HEK293 (cell line): ENCODE measurements around the gene H2AZ2.

Experiments
- CTCF ChIA-PET: fragments of 350-600 bp; formaldehyde crosslinking; extraction: SDS; loops from one replicate; lab custom pipeline; 2021; ENCODE audit warnings: antibody characterized with exemption; lab: Yijun Ruan, JAX
- POLR2A ChIA-PET: fragments of 300-600 bp; formaldehyde crosslinking; extraction: SDS; loops from one replicate; lab custom pipeline; 2020; ENCODE audit warnings: antibody characterized with exemption, inconsistent platforms; lab: Yijun Ruan, JAX
- H3K27ac ChIP-seq: fragments of 200-500 bp; sonication (Bioruptor generic); 2 replicates; pipeline ENCODE4 v1.5.1; 2014; ENCODE audit warnings: low read depth, low read length, control low read depth, inconsistent platforms; ENCODE audit errors: extremely low read depth
- H3K36me3 ChIP-seq, 2 experiments: fragments of 200-500 bp in 1 of 2; sonication (Bioruptor generic) in 1 of 2; 1 replicate in 1 of 2; 2 replicates in 1 of 2; pipeline ENCODE4 v1.5.1; 2014 to 2017; ENCODE audit warnings: inconsistent platforms in 2 of 2, low read length in 2 of 2; ENCODE audit not compliant: control insufficient read depth in 2 of 2, insufficient read depth in 1 of 2
- H3K4me1 ChIP-seq: fragments of 200-500 bp; sonication (Bioruptor generic); 2 replicates; pipeline ENCODE4 v1.5.1; 2014; ENCODE audit warnings: mild to moderate bottlenecking, low read length, inconsistent platforms; ENCODE audit not compliant: control insufficient read depth, insufficient read depth
- H3K4me3 ChIP-seq: 2 replicates; pipeline ENCODE4 v1.5.1; 2011; ENCODE audit warnings: low read depth, mild to moderate bottlenecking, control low read depth, low read length, moderate library complexity
- H3K9me3 ChIP-seq: fragments of 200-500 bp; sonication (Bioruptor generic); 2 replicates; pipeline ENCODE4 v1.5.1; 2014; ENCODE audit warnings: low read depth, low read length, inconsistent platforms; ENCODE audit not compliant: control insufficient read depth, insufficient read depth
- EGR2 ChIP-seq: fragments of 450-650 bp; formaldehyde crosslinking; IDR thresholded peaks from 2 replicates; pipeline ENCODE4 v1.5.1; 2016; ENCODE audit warnings: low read depth, missing biosample characterization, missing genetic modification characterization
- MYNN ChIP-seq: fragments of 450-650 bp; formaldehyde crosslinking; IDR thresholded peaks from 2 replicates; pipeline ENCODE4 v1.5.1; 2016; ENCODE audit warnings: missing biosample characterization, missing genetic modification characterization, borderline replicate concordance
- PATZ1 ChIP-seq: fragments of 450-650 bp; formaldehyde crosslinking; IDR thresholded peaks from 2 replicates; pipeline ENCODE4 v1.5.1; 2016; ENCODE audit warnings: missing biosample characterization, missing genetic modification characterization
- SALL2 ChIP-seq: fragments of 450-650 bp; formaldehyde crosslinking; IDR thresholded peaks from 2 replicates; pipeline ENCODE4 v1.5.0; 2017; ENCODE audit warnings: missing biosample characterization, mild to moderate bottlenecking, missing genetic modification characterization, borderline replicate concordance
- SP7 ChIP-seq: fragments of 450-650 bp; formaldehyde crosslinking; IDR thresholded peaks from 2 replicates; pipeline ENCODE4 v1.5.1; 2016; ENCODE audit warnings: missing biosample characterization, missing genetic modification characterization
- WT1 ChIP-seq: fragments of 450-650 bp; formaldehyde crosslinking; IDR thresholded peaks from 2 replicates; pipeline ENCODE4 v1.5.1; 2016; ENCODE audit warnings: missing biosample characterization, missing genetic modification characterization
- ZBTB48 ChIP-seq: fragments of 450-650 bp; formaldehyde crosslinking; IDR thresholded peaks from 2 replicates; pipeline ENCODE4 v1.5.1; 2016; ENCODE audit warnings: missing biosample characterization, missing genetic modification characterization
- ZBTB7A ChIP-seq: fragments of 450-650 bp; formaldehyde crosslinking; IDR thresholded peaks from 2 replicates; pipeline ENCODE4 v1.5.1; 2016; ENCODE audit warnings: low read depth, missing biosample characterization, missing genetic modification characterization
- ZNF114 ChIP-seq: fragments of 450-650 bp; formaldehyde crosslinking; IDR thresholded peaks from 2 replicates; pipeline ENCODE4 v1.5.0; 2017; ENCODE audit warnings: missing biosample characterization, missing genetic modification characterization
- ZNF23 ChIP-seq: fragments of 450-650 bp; formaldehyde crosslinking; IDR thresholded peaks from 2 replicates; pipeline ENCODE4 v1.5.1; 2016; ENCODE audit warnings: missing biosample characterization, missing genetic modification characterization, borderline replicate concordance
- ZNF239 ChIP-seq: fragments of 450-650 bp; formaldehyde crosslinking; IDR thresholded peaks from 2 replicates; pipeline ENCODE4 v1.5.1; 2016; ENCODE audit warnings: missing biosample characterization, missing genetic modification characterization
- ZNF266 ChIP-seq: fragments of 450-650 bp; formaldehyde crosslinking; IDR thresholded peaks from 2 replicates; pipeline ENCODE4 v1.5.1; 2016; ENCODE audit warnings: missing biosample characterization, missing genetic modification characterization, low read depth
- ZNF341 ChIP-seq: fragments of 450-650 bp; formaldehyde crosslinking; IDR thresholded peaks from 2 replicates; pipeline ENCODE4; 2016; ENCODE audit warnings: low read depth, missing biosample characterization, missing genetic modification characterization
- ZNF501 ChIP-seq: fragments of 450-650 bp; formaldehyde crosslinking; IDR thresholded peaks from 2 replicates; pipeline ENCODE4 v1.5.1; 2016; ENCODE audit warnings: missing biosample characterization, missing genetic modification characterization
- ZNF514 ChIP-seq: fragments of 450-650 bp; formaldehyde crosslinking; IDR thresholded peaks from 2 replicates; pipeline ENCODE4 v1.5.1; 2016; ENCODE audit warnings: missing biosample characterization, missing genetic modification characterization
- ZNF521 ChIP-seq: fragments of 450-650 bp; formaldehyde crosslinking; IDR thresholded peaks from 2 replicates; pipeline ENCODE4 v1.5.1; 2017; ENCODE audit warnings: missing biosample characterization, mild to moderate bottlenecking, missing genetic modification characterization
- ZNF548 ChIP-seq: fragments of 450-650 bp; formaldehyde crosslinking; IDR thresholded peaks from 2 replicates; pipeline ENCODE4 v1.5.1; 2016; ENCODE audit warnings: missing biosample characterization, missing genetic modification characterization
- ZNF561 ChIP-seq: fragments of 450-650 bp; IDR thresholded peaks from 2 replicates; pipeline ENCODE4 v1.5.1; 2018; ENCODE audit warnings: missing biosample characterization, missing genetic modification characterization, borderline replicate concordance
- ZNF600 ChIP-seq: fragments of 450-650 bp; formaldehyde crosslinking; IDR thresholded peaks from 2 replicates; pipeline ENCODE4 v1.5.1; 2016; ENCODE audit warnings: missing biosample characterization, missing genetic modification characterization
- ZNF777 ChIP-seq: fragments of 450-650 bp; formaldehyde crosslinking; IDR thresholded peaks from 2 replicates; pipeline ENCODE4 v1.5.1; 2017; ENCODE audit warnings: missing biosample characterization, missing genetic modification characterization, borderline replicate concordance
- ZNF830 ChIP-seq: fragments of 450-650 bp; IDR thresholded peaks from 2 replicates; pipeline ENCODE4 v1.5.0; 2018; ENCODE audit warnings: missing biosample characterization, missing genetic modification characterization, low read depth, mild to moderate bottlenecking, moderate library complexity
- ZSCAN23 ChIP-seq: fragments of 450-650 bp; formaldehyde crosslinking; IDR thresholded peaks from 2 replicates; pipeline ENCODE4 v1.5.1; 2016; ENCODE audit warnings: missing biosample characterization, missing genetic modification characterization
- TF ChIP-seq, protein P1 (sequence below): fragments of 450-650 bp; formaldehyde crosslinking; IDR thresholded peaks from 2 replicates; pipeline ENCODE4 v1.5.1; 2016; ENCODE audit warnings: missing biosample characterization, missing genetic modification characterization, borderline replicate concordance
- TF ChIP-seq, protein P2 (sequence below): fragments of 450-650 bp; formaldehyde crosslinking; IDR thresholded peaks from 2 replicates; pipeline ENCODE4 v1.5.1; 2017; ENCODE audit warnings: missing biosample characterization, missing genetic modification characterization
- TF ChIP-seq, protein P3 (sequence below): fragments of 450-650 bp; formaldehyde crosslinking; IDR thresholded peaks from 2 replicates; pipeline ENCODE4 v1.5.1; 2016; ENCODE audit warnings: missing biosample characterization, missing genetic modification characterization
- TF ChIP-seq, protein P4 (sequence below): fragments of 450-650 bp; formaldehyde crosslinking; IDR thresholded peaks from 2 replicates; pipeline ENCODE4 v1.5.0; 2017; ENCODE audit warnings: missing biosample characterization, missing genetic modification characterization, borderline replicate concordance

The H2AZ2 gene

GRCh38 chr7:44847920-44848634 is at the start of gene H2AZ2:
Gene H2AZ2, minus strand, starts transcription at chr7:44848087. Its CDS starts 116 bp downstream, at chr7:44847971.
- Histone ChIP-seq H3K36me3 (peaks cover 0 to 2% of the 10 kb centered on the region in 2 experiments; a peak in 1 of 3 replicates), H3K9me3 (no peaks in the 10 kb centered on the region), H3K4me3 (peak within 1 kb of the TSS; percentile 84), H3K27ac (peak within 1 kb of the TSS; percentile 95), H3K4me1 (peaks cover 12% of the 10 kb centered on the region)
- ChIA-PET CTCF (interaction anchor here (0.6 to 3.1 kb wide), 10 partner anchors 16 to 283 kb away, joined by 3 to 9 read pairs (median 4); no protein-coding TSS in a partner anchor), POLR2A (interaction anchor here (0.7 to 3.5 kb wide), 27 partner anchors 9 to 288 kb away, joined by 3 to 33 read pairs (median 5); partner anchors contain the start of genes DDX56, OGDH, PPIA and PURB)
- no peak for TF ChIP-seq ZNF514
- peak; percentile 82; the same call in 1 of the 2 replicates for TF ChIP-seq ZNF501 (tag by site-specific recombination)
- TF ChIP-seq ZNF521 (tag by site-specific recombination), result no peak
- peak; percentile 87 for TF ChIP-seq ZNF341 (tag by site-specific recombination)
- no peak for TF ChIP-seq ZNF777 (tag by site-specific recombination)
- TF ChIP-seq ZNF266 (tag by site-specific recombination), result no peak
- TF ChIP-seq ZNF114 (tag by site-specific recombination), result no peak
- no peak for TF ChIP-seq ZNF830
- TF ChIP-seq PATZ1, result 0 out of 2 replicates have a peak, but pooled peaks have one; percentile 36
- TF ChIP-seq, protein P1, sequence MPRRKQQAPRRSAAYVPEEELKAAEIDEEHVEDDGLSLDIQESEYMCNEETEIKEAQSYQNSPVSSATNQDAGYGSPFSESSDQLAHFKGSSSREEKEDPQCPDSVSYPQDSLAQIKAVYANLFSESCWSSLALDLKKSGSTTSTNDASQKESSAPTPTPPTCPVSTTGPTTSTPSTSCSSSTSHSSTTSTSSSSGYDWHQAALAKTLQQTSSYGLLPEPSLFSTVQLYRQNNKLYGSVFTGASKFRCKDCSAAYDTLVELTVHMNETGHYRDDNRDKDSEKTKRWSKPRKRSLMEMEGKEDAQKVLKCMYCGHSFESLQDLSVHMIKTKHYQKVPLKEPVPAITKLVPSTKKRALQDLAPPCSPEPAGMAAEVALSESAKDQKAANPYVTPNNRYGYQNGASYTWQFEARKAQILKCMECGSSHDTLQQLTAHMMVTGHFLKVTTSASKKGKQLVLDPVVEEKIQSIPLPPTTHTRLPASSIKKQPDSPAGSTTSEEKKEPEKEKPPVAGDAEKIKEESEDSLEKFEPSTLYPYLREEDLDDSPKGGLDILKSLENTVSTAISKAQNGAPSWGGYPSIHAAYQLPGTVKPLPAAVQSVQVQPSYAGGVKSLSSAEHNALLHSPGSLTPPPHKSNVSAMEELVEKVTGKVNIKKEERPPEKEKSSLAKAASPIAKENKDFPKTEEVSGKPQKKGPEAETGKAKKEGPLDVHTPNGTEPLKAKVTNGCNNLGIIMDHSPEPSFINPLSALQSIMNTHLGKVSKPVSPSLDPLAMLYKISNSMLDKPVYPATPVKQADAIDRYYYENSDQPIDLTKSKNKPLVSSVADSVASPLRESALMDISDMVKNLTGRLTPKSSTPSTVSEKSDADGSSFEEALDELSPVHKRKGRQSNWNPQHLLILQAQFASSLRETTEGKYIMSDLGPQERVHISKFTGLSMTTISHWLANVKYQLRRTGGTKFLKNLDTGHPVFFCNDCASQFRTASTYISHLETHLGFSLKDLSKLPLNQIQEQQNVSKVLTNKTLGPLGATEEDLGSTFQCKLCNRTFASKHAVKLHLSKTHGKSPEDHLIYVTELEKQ (tag by site-specific recombination), result no peak
- TF ChIP-seq ZNF561 (tag by site-specific recombination), result no peak; the same call in 1 of the 2 replicates
- no peak for TF ChIP-seq SALL2 (tag by site-specific recombination)
- TF ChIP-seq, protein P2, sequence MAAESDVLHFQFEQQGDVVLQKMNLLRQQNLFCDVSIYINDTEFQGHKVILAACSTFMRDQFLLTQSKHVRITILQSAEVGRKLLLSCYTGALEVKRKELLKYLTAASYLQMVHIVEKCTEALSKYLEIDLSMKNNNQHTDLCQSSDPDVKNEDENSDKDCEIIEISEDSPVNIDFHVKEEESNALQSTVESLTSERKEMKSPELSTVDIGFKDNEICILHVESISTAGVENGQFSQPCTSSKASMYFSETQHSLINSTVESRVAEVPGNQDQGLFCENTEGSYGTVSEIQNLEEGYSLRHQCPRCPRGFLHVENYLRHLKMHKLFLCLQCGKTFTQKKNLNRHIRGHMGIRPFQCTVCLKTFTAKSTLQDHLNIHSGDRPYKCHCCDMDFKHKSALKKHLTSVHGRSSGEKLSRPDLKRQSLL (tag by site-specific recombination), result 0 out of 2 replicates have a peak, but pooled peaks have one; percentile 2
- TF ChIP-seq ZSCAN23 (tag by site-specific recombination), result no peak
- 0 out of 2 replicates have a peak, but pooled peaks have one; percentile 51 for TF ChIP-seq WT1 (tag by site-specific recombination)
- no peak for TF ChIP-seq EGR2 (tag by site-specific recombination)
- TF ChIP-seq ZNF548 (tag by site-specific recombination), result no peak
- TF ChIP-seq, protein P3, sequence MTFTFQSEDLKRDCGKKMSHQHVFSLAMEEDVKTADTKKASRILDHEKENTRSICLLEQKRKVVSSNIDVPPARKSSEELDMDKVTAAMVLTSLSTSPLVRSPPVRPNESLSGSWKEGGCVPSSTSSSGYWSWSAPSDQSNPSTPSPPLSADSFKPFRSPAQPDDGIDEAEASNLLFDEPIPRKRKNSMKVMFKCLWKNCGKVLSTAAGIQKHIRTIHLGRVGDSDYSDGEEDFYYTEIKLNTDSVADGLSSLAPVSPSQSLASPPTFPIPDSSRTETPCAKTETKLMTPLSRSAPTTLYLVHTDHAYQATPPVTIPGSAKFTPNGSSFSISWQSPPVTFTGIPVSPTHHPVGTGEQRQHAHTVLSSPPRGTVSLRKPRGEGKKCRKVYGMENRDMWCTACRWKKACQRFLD, result no peak
- TF ChIP-seq ZBTB48 (tag by site-specific recombination), result no peak
- TF ChIP-seq, protein P4, sequence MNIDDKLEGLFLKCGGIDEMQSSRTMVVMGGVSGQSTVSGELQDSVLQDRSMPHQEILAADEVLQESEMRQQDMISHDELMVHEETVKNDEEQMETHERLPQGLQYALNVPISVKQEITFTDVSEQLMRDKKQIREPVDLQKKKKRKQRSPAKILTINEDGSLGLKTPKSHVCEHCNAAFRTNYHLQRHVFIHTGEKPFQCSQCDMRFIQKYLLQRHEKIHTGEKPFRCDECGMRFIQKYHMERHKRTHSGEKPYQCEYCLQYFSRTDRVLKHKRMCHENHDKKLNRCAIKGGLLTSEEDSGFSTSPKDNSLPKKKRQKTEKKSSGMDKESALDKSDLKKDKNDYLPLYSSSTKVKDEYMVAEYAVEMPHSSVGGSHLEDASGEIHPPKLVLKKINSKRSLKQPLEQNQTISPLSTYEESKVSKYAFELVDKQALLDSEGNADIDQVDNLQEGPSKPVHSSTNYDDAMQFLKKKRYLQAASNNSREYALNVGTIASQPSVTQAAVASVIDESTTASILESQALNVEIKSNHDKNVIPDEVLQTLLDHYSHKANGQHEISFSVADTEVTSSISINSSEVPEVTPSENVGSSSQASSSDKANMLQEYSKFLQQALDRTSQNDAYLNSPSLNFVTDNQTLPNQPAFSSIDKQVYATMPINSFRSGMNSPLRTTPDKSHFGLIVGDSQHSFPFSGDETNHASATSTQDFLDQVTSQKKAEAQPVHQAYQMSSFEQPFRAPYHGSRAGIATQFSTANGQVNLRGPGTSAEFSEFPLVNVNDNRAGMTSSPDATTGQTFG, result no peak
- no peak for TF ChIP-seq ZNF23 (tag by site-specific recombination)
- peak; percentile 87; the same call in 1 of the 2 replicates for TF ChIP-seq ZBTB7A (tag by site-specific recombination)
- no peak for TF ChIP-seq MYNN (tag by site-specific recombination)
- no peak for TF ChIP-seq ZNF600
- TF ChIP-seq SP7 (tag by site-specific recombination), result peak; percentile 73
- TF ChIP-seq ZNF239 (tag by site-specific recombination), result no peak; the same call in 1 of the 2 replicates
